GM13977 (cell line): Measurements from ENCODE around the gene ROBO4.

Experiments
- DNase-seq: peaks from one replicate; pipeline ENCODE4 v3.0.0; 2012; ENCODE audit warnings: low spot score
- CTCF ChIP-seq: IDR thresholded peaks from 2 replicates; pipeline ENCODE4 v1.5.1; 2012; ENCODE audit warnings: mild to moderate bottlenecking, control low read depth; ENCODE audit not compliant: insufficient read depth; ENCODE audit errors: extremely low read depth, missing control alignments
- in situ Hi-C: fragments of 300-500 bp; cut with MboI; formaldehyde crosslinking; loops from one replicate; pipeline ENCODE4 v1.12.0; 2022; ENCODE audit warnings: low sequenced_read_pairs, low pct_unique_long_range_greater_than_20kb, mixed read lengths, inconsistent platforms; ENCODE audit not compliant: unreplicated experiment

Gene ROBO4

GRCh38 chr11:124897674-124898262 lies at the start of gene ROBO4:
Gene ROBO4, minus strand, starts transcription at chr11:124897865. Its CDS starts 70 bp downstream, at chr11:124897795.
- no peak for DNase-seq
- TF ChIP-seq CTCF: no peak
- in situ Hi-C loops: no loop called here

GRCh38 chr11:124946735-124947141 lies 49.1 kb upstream of the ROBO4 start:
- no peak for DNase-seq
- no peak for TF ChIP-seq CTCF
- in situ Hi-C loops: no loop called here

GRCh38 chr11:124945826-124946225 lies 48.2 kb upstream of the ROBO4 start:
- TF ChIP-seq CTCF: no peak
- no peak for DNase-seq
- in situ Hi-C loops: no loop called here

GRCh38 chr11:124944565-124944964 lies 46.9 kb upstream of the ROBO4 start:
- DNase-seq: no peak
- in situ Hi-C loops: no loop called here
- TF ChIP-seq CTCF: no peak

GRCh38 chr11:124943741-124944140 lies 46.1 kb upstream of the ROBO4 start:
- no peak for TF ChIP-seq CTCF
- in situ Hi-C loops: no loop called here
- DNase-seq: no peak

- TF ChIP-seq CTCF: no peak
- in situ Hi-C loops: no loop called here
- DNase-seq: no peak
Observed at GRCh38 chr11:124943254-124943616, 45.6 kb upstream of the ROBO4 start.

GRCh38 chr11:124942466-124943253 lies 45.0 kb upstream of the ROBO4 start:
- DNase-seq: no peak
- in situ Hi-C loops: no loop called here
- TF ChIP-seq CTCF: no peak
